Measurements from ENCODE around the gene TBX5.

TBX5 gene

DNA sequence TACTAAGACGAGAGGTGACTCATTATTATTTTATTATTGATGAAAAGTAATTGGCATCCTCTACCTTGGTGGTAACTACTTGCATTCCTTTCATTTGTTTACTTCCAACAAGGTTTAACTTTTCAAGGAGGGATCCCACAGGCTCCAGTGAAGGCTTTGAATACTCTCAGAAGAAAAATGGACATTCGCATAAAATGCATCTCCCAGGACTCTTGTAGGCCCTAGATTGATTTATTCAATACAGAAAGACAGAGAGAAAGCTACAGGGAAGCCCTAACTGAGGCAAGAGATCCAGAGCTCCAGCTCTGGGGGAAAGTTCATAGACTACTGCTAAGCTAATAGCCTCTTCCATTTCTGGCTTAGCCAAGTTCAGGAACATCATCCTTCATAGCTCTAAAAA is 87.0 kb downstream of the TBX5 start:
- TF ChIP-seq CTCF (IDR thresholded peaks at IDR 0.05; ENCODE audit: insufficient read depth, low read length, poor library complexity, severe bottlenecking) = no peak
- Histone ChIP-seq H3K36me3 (ENCODE audit: control insufficient read depth, insufficient read depth, low read length) (no peaks in the 10 kb centered on the region), H3K4me3 (replicated peaks; ENCODE audit: low read depth, low read length) (no peak overlapping the region), H3K27me3 (replicated peaks; ENCODE audit: control insufficient read depth, insufficient read depth, low read length) (no peaks in the 10 kb centered on the region; the same call in 1 of the 2 replicates)
- DNase-seq (ENCODE audit: extremely low read depth, insufficient read length) = no peak

GRCh38 chr12:114316076-114316475 is 89.9 kb downstream of the TBX5 start:
- H3K4me3 ChIP-seq (replicated peaks; ENCODE audit: low read depth, low read length) = no peak overlapping the region
- no peaks in the 10 kb centered on the region; the same call in 1 of the 2 replicates for H3K27me3 ChIP-seq (replicated peaks; ENCODE audit: control insufficient read depth, insufficient read depth, low read length)
- H3K36me3 ChIP-seq (ENCODE audit: control insufficient read depth, insufficient read depth, low read length) = no peaks in the 10 kb centered on the region
- DNase-seq (ENCODE audit: extremely low read depth, insufficient read length) = no peak
- no peak for TF ChIP-seq CTCF (IDR thresholded peaks at IDR 0.05; ENCODE audit: insufficient read depth, low read length, poor library complexity, severe bottlenecking)

- no peak for DNase-seq (ENCODE audit: extremely low read depth, insufficient read length)
- Histone ChIP-seq H3K4me3 (replicated peaks; ENCODE audit: low read depth, low read length) (no peak overlapping the region), H3K36me3 (ENCODE audit: control insufficient read depth, insufficient read depth, low read length) (no peaks in the 10 kb centered on the region), H3K27me3 (replicated peaks; ENCODE audit: control insufficient read depth, insufficient read depth, low read length) (no peaks in the 10 kb centered on the region; the same call in 1 of the 2 replicates)
- no peak for TF ChIP-seq CTCF (IDR thresholded peaks at IDR 0.05; ENCODE audit: insufficient read depth, low read length, poor library complexity, severe bottlenecking)
Measured at GRCh38 chr12:114314974-114315720, 90.8 kb downstream of the TBX5 start.

DNA sequence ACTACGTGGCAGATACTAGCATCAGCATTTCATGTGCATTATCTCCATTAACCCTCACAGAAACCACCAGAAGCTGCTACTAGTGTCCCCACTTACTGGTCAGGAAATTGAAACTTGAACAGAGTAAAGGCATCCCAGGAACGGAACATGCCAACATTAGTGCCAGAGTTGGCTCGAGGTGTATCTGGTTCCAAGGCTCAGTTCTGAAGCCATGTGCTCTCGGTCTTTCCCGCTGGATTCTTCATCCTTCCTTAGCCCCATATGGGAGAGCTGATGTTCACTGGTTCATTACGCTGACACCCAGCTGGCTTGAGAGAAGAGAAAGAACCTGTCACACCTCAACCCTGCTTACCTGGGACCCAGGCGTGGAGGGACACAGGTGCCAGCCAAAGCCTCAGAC is 91.5 kb downstream of the TBX5 start:
- no peak for TF ChIP-seq CTCF (IDR thresholded peaks at IDR 0.05; ENCODE audit: insufficient read depth, low read length, poor library complexity, severe bottlenecking)
- Histone ChIP-seq H3K36me3 (ENCODE audit: control insufficient read depth, insufficient read depth, low read length) (no peaks in the 10 kb centered on the region), H3K27me3 (replicated peaks; ENCODE audit: control insufficient read depth, insufficient read depth, low read length) (no peaks in the 10 kb centered on the region; the same call in 1 of the 2 replicates), H3K4me3 (replicated peaks; ENCODE audit: low read depth, low read length) (no peak overlapping the region)
- DNase-seq (ENCODE audit: extremely low read depth, insufficient read length) = no peak

DNA sequence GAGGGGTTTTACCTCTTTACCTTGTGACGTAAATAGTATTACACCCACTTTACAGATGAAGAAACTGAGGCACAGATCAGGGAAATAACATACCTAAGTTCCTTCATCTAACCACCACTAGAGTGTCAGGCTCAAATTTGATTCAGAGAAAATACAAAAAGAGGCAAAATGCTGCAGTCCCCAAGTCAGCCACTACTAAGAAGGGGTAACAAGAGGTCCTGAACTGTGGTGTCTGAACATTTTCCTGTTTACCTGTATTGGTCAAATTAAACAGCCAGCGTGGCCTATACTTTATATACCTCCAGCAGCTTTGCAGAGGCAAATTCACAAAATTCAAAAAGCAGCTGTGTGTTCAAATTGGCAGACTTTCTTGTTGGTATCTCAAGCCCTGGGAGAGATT is 92.0 kb downstream of the TBX5 start:
- DNase-seq (ENCODE audit: extremely low read depth, insufficient read length) = no peak
- no peaks in the 10 kb centered on the region; the same call in 1 of the 2 replicates for H3K27me3 ChIP-seq (replicated peaks; ENCODE audit: control insufficient read depth, insufficient read depth, low read length)
- TF ChIP-seq CTCF (IDR thresholded peaks at IDR 0.05; ENCODE audit: insufficient read depth, low read length, poor library complexity, severe bottlenecking) = no peak
- H3K4me3 ChIP-seq (replicated peaks; ENCODE audit: low read depth, low read length) = no peak overlapping the region
- H3K36me3 ChIP-seq (ENCODE audit: control insufficient read depth, insufficient read depth, low read length) = no peaks in the 10 kb centered on the region

All from GM06990 (cell line).